Body of pancreas (tissue), 4 donors: ENCODE measurements around the gene SLX4IP. TPM values are rescaled to one million over a fixed set of nuclear protein-coding genes. Genes with fewer than 3 reads are reported as not detected.

ENCODE experiments used
- ATAC-seq: fragments of 150-250 bp; one replicate; pipeline ENCODE4 v1.9.1; 2016
- DNase-seq, 4 donors: peaks; one replicate each; pipeline ENCODE4 v3.0.0-alpha.2; 2019
- H3K27ac ChIP-seq, 4 donors: fragments of 200-600 bp; sonication (generic); 1 replicate in 3 of 4; 2 replicates in 1 of 4; pipeline versions ENCODE4 v1.5.1 to v1.6.1; 2016 to 2019; ENCODE audit warnings: mild to moderate bottlenecking in 1 of 4, mixed read lengths in 1 of 4, moderate library complexity in 1 of 4
- H3K27me3 ChIP-seq, 2 donors: fragments of 200-600 bp; sonication (generic); one replicate each; pipeline ENCODE4 v1.6.0; 2016; ENCODE audit warnings: mild to moderate bottlenecking in 1 of 2
- H3K36me3 ChIP-seq, 2 donors: fragments of 200-600 bp; sonication (generic); replicated peaks in 1 of 2; 2 replicates each; pipeline ENCODE4 v1.5.1; 2016; ENCODE audit warnings: low read depth in 2 of 2; ENCODE audit not compliant: insufficient read depth in 1 of 2
- H3K4me1 ChIP-seq: fragments of 200-600 bp; sonication (generic); one replicate; pipeline ENCODE4 v1.6.0; 2016
- H3K4me3 ChIP-seq, 2 donors: fragments of 200-600 bp; sonication (generic); 1 replicate in 1 of 2; 2 replicates in 1 of 2; pipeline ENCODE4 v1.5.1; 2016 to 2019
- H3K9me3 ChIP-seq, 3 donors: fragments of 200-600 bp; sonication (generic); 1 replicate in 2 of 3; 2 replicates in 1 of 3; pipeline ENCODE4 v1.5.1; 2016
- CTCF ChIP-seq, 7 experiments: fragments of 450-650 bp in 4 of 7; fragments of 200-600 bp in 3 of 7; sonication (generic) in 3 of 7; IDR thresholded peaks; one replicate each; pipeline ENCODE4 v1.5.1; 2016 to 2019; ENCODE audit warnings: antibody characterized with exemption in 7 of 7
- POLR2A ChIP-seq, 3 donors: fragments of 450-650 bp; IDR thresholded peaks; one replicate each; pipeline ENCODE4 v1.6.1; 2016; ENCODE audit warnings: antibody characterized with exemption in 3 of 3, mild to moderate bottlenecking in 2 of 3
- WGBS, 2 donors: methylation state at CpG; one replicate each; pipeline ENCODE4 v1.1.5; 2017; 5-methylcytosine and 5-hydroxymethylcytosine counted together
- intact Hi-C: fragments of 100-400 bp; cut with DNase I; formaldehyde crosslinking; loops from one replicate; pipeline ENCODE4 v1.15.1; 2023
- total RNA-seq, 2 donors: library from RNA; depleted of rRNA; stranded (reverse); fragments of >200 nt; gene quantifications; one replicate each; pipeline ENCODE4 v1.1.0, GENCODE V29; 2016

The SLX4IP gene
- total RNA-seq, 2 donors from 2014 or later, result 4.3 to 4.7 TPM

- H3K27ac ChIP-seq, result no peak overlapping the region
- DNase-seq, result no peak
- H3K4me3 ChIP-seq, result no peak overlapping the region
- intact Hi-C loops, result loop anchor here (5.0 kb wide), 1 partner anchor 446 kb away; no protein-coding TSS in a partner anchor
- TF ChIP-seq POLR2A (IDR thresholded peaks at IDR 0.05), result no peak
- no peak for TF ChIP-seq CTCF (IDR thresholded peaks at IDR 0.05)
- no peaks in the 10 kb centered on the region for H3K36me3 ChIP-seq
- no peaks in the 10 kb centered on the region for H3K27me3 ChIP-seq
- no peak for ATAC-seq
- H3K9me3 ChIP-seq, result no peaks in the 10 kb centered on the region
- H3K4me1 ChIP-seq, result peaks cover 35% of the 10 kb centered on the region
Measured at GRCh38 chr20:10428008-10428407, 7.1 kb upstream of the SLX4IP start.

- no peak for TF ChIP-seq CTCF (IDR thresholded peaks at IDR 0.05)
- no peak for TF ChIP-seq POLR2A (IDR thresholded peaks at IDR 0.05)
- intact Hi-C loops, result loop anchor here (5.0 kb wide), 1 partner anchor 447 kb away; no protein-coding TSS in a partner anchor
- no peak for DNase-seq
Measured at GRCh38 chr20:10429443-10429981, 5.6 kb upstream of the SLX4IP start.

GRCh38 chr20:10430000-10430466, 5.1 kb upstream of the SLX4IP start:
- H3K27ac ChIP-seq, result no peak overlapping the region
- intact Hi-C loops, result loop anchor here (5.0 kb wide), 1 partner anchor 448 kb away; no protein-coding TSS in a partner anchor

More at GRCh38 chr20:10429443-10429981, 5.6 kb upstream of the SLX4IP start:
- Histone ChIP-seq H3K4me3 (no peak overlapping the region), H3K4me1 (peaks cover 29% of the 10 kb centered on the region), H3K27me3 (no peaks in the 10 kb centered on the region), H3K36me3 (no peaks in the 10 kb centered on the region), H3K27ac (no peak overlapping the region), H3K9me3 (no peaks in the 10 kb centered on the region)
- WGBS, 2 donors, result 78 to 83% methylated on average over 5 of the region's 5 CpGs
- ATAC-seq, result no peak

GRCh38 chr20:10430704-10431103, 4.4 kb upstream of the SLX4IP start:
- H3K9me3 ChIP-seq, result no peaks in the 10 kb centered on the region
- intact Hi-C loops, result no loop called here
- no peaks in the 10 kb centered on the region for H3K27me3 ChIP-seq
- H3K27ac ChIP-seq, result no peak overlapping the region
- no peaks in the 10 kb centered on the region for H3K36me3 ChIP-seq
- H3K4me3 ChIP-seq, result no peak overlapping the region
- 79 to 85% methylated on average over 5 of the region's 5 CpGs for WGBS, 2 donors
- no peak for DNase-seq
- peaks cover 31% of the 10 kb centered on the region for H3K4me1 ChIP-seq
- ATAC-seq, result no peak
- TF ChIP-seq POLR2A (IDR thresholded peaks at IDR 0.05), result no peak
- TF ChIP-seq CTCF (IDR thresholded peaks at IDR 0.05), result no peak

More at GRCh38 chr20:10430000-10430466, 5.1 kb upstream of the SLX4IP start:
- Histone ChIP-seq H3K27me3 (no peaks in the 10 kb centered on the region), H3K4me1 (peaks cover 29% of the 10 kb centered on the region), H3K4me3 (no peak overlapping the region), H3K9me3 (no peaks in the 10 kb centered on the region), H3K36me3 (no peaks in the 10 kb centered on the region)
- no peak for ATAC-seq
- DNase-seq, result no peak
- TF ChIP-seq POLR2A (IDR thresholded peaks at IDR 0.05), result no peak
- no peak for TF ChIP-seq CTCF (IDR thresholded peaks at IDR 0.05)

GRCh38 chr20:10432079-10432478, 3.0 kb upstream of the SLX4IP start:
- TF ChIP-seq CTCF (IDR thresholded peaks at IDR 0.05), result no peak
- no peak for TF ChIP-seq POLR2A (IDR thresholded peaks at IDR 0.05)
- ATAC-seq (no peak), DNase-seq (no peak)
- no peaks in the 10 kb centered on the region for H3K36me3 ChIP-seq
- WGBS, 2 donors, result 72 to 88% methylated on average over 1 of the region's 1 CpG
- H3K4me1 ChIP-seq, result peaks cover 38% of the 10 kb centered on the region
- H3K9me3 ChIP-seq, result no peaks in the 10 kb centered on the region
- no peak overlapping the region for H3K4me3 ChIP-seq
- H3K27ac ChIP-seq, result no peak overlapping the region
- no peaks in the 10 kb centered on the region for H3K27me3 ChIP-seq
- intact Hi-C loops, result no loop called here
